CD4-positive, alpha-beta memory T cell (primary cell): ENCODE data around the gene SLC6A16. TPM values are rescaled to one million over a fixed set of nuclear protein-coding genes. Genes with fewer than 3 reads are reported as not detected.
"Not testable (repeated sequence)": the region's sequence is repeated elsewhere in the genome, so short reads cannot be mapped to it uniquely, and the experiment has no call there.

Source experiments
- CTCF ChIA-PET: fragments of 350-600 bp; sonication (Branson Sonifier 250); formaldehyde crosslinking; loops from one replicate; lab custom pipeline; 2021; ENCODE audit warnings: inconsistent platforms; ENCODE audit not compliant: partially characterized antibody; lab: Charles Lee
- POLR2A ChIA-PET: fragments of 350-600 bp; sonication (Branson Sonifier 250); formaldehyde crosslinking; loops from one replicate; lab custom pipeline; 2021; ENCODE audit not compliant: partially characterized antibody; lab: Charles Lee
- DNase-seq, 5 donors: peaks; one replicate each; pipeline versions ENCODE4 v3.0.0 to v3.0.0-alpha.2; 2020 to 2022; ENCODE audit warnings: mixed read lengths in 1 of 5
- H3K27ac ChIP-seq: one replicate; pipeline ENCODE4 v1.7.0; 2013; ENCODE audit warnings: low read depth, low read length
- H3K27me3 ChIP-seq: 2 replicates; pipeline ENCODE4 v1.7.0; 2013; ENCODE audit warnings: mild to moderate bottlenecking, low read length, moderate library complexity; ENCODE audit not compliant: insufficient read depth
- H3K36me3 ChIP-seq: 2 replicates; pipeline ENCODE4 v1.7.0; 2013; ENCODE audit warnings: mild to moderate bottlenecking, low read length, moderate library complexity; ENCODE audit not compliant: insufficient read depth
- H3K4me1 ChIP-seq: 2 replicates; pipeline ENCODE4 v1.7.0; 2013; ENCODE audit warnings: mild to moderate bottlenecking, low read length, moderate library complexity; ENCODE audit not compliant: insufficient read depth
- H3K4me3 ChIP-seq, 2 donors: one replicate each; pipeline ENCODE4 v1.7.0; 2013; ENCODE audit warnings: low read length in 2 of 2, mild to moderate bottlenecking in 1 of 2
- H3K9me3 ChIP-seq, 2 donors: one replicate each; pipeline ENCODE4 v1.7.0; 2013; ENCODE audit warnings: low read length in 2 of 2, control low read depth in 1 of 2; ENCODE audit not compliant: control insufficient read depth in 1 of 2
- H3K27ac Mint-ChIP-seq, 7 donors: one replicate each; pipeline ENCODE4 v1.8.0; 2020 to 2021; ENCODE audit warnings: mixed read lengths in 7 of 7, mild to moderate bottlenecking in 6 of 7, inconsistent platforms in 3 of 7, moderate library complexity in 3 of 7
- H3K27me3 Mint-ChIP-seq, 2 donors: one replicate each; pipeline ENCODE4 v1.8.0; 2020 to 2021; ENCODE audit warnings: mixed read lengths in 2 of 2
- H3K36me3 Mint-ChIP-seq, 2 donors: one replicate each; pipeline ENCODE4 v1.8.0; 2020 to 2021; ENCODE audit warnings: mixed read lengths in 2 of 2, inconsistent platforms in 1 of 2, mild to moderate bottlenecking in 1 of 2
- H3K4me1 Mint-ChIP-seq, 4 donors: one replicate each; pipeline ENCODE4 v1.8.0; 2020 to 2021; ENCODE audit warnings: mixed read lengths in 4 of 4, mild to moderate bottlenecking in 1 of 4
- H3K4me3 Mint-ChIP-seq, 8 donors: one replicate each; pipeline ENCODE4 v1.8.0; 2020 to 2021; ENCODE audit warnings: mixed read lengths in 8 of 8, mild to moderate bottlenecking in 7 of 8, moderate library complexity in 6 of 8, inconsistent platforms in 3 of 8
- H3K9me3 Mint-ChIP-seq, 8 donors: one replicate each; pipeline ENCODE4 v1.8.0; 2020 to 2021; ENCODE audit warnings: mixed read lengths in 8 of 8, mild to moderate bottlenecking in 5 of 8, inconsistent platforms in 3 of 8, moderate library complexity in 1 of 8
- intact Hi-C: fragments of 100-400 bp; cut with micrococcal nuclease; formaldehyde crosslinking; loops from one replicate; pipeline ENCODE4 v1.15.1; 2023
- polyA plus RNA-seq, 2 donors: library from polyadenylated mRNA; unstranded; fragments of 300-500 nt; fragmentation: Illumina TruSeq; gene quantifications; one replicate each; pipeline ENCODE4 v1.2.3, GENCODE V29; 2021
- total RNA-seq, 2 experiments: library from RNA; stranded (reverse); gene quantifications; one replicate each; pipeline ENCODE4 v1.2.3, GENCODE V29; 2021

SLC6A16 gene
- total and polyA plus RNA-seq, 4 experiments from 2014 or later = 1.1 to 5.1 (median 3.0) TPM

GRCh38 chr19:49272204-49272603 lies 52.8 kb downstream of the SLC6A16 start:
- Histone ChIP-seq H3K27me3 (no peaks in the 10 kb centered on the region), H3K4me3 (no peak overlapping the region), H3K4me1 (no peaks in the 10 kb centered on the region), H3K36me3 (no peaks in the 10 kb centered on the region), H3K27ac (no peak overlapping the region), H3K9me3 (no peaks in the 10 kb centered on the region)
- ChIA-PET POLR2A (no interaction called here), CTCF (no interaction called here)
- peaks cover 0 to 27% (median 8%) of the 10 kb centered on the region in 8 donors for H3K9me3 Mint-ChIP-seq
- peaks cover 3 to 11% of the 10 kb centered on the region in 2 donors for H3K27me3 Mint-ChIP-seq
- intact Hi-C loops = no loop called here
- H3K4me1 Mint-ChIP-seq = no peaks in the 10 kb centered on the region
- peaks cover 0 to 3% of the 10 kb centered on the region in 2 donors for H3K36me3 Mint-ChIP-seq
- no peak overlapping the region for H3K4me3 Mint-ChIP-seq
- DNase-seq = no peak
- no peak overlapping the region for H3K27ac Mint-ChIP-seq

- POLR2A ChIA-PET = no interaction called here
- Mint-ChIP-seq H3K4me3 (no peak overlapping the region), H3K36me3 (peaks cover 0 to 3% of the 10 kb centered on the region in 2 donors), H3K27ac (no peak overlapping the region), H3K9me3 (peaks cover 0 to 37% (median 14%) of the 10 kb centered on the region in 8 donors), H3K4me1 (no peaks in the 10 kb centered on the region), H3K27me3 (peaks cover 3 to 11% of the 10 kb centered on the region in 2 donors)
- H3K4me3 ChIP-seq = no peak overlapping the region
- H3K9me3 ChIP-seq = no peaks in the 10 kb centered on the region
- H3K27ac ChIP-seq = no peak overlapping the region
- H3K27me3 ChIP-seq = no peaks in the 10 kb centered on the region
- CTCF ChIA-PET = no interaction called here
- no peaks in the 10 kb centered on the region for H3K4me1 ChIP-seq
- no peaks in the 10 kb centered on the region for H3K36me3 ChIP-seq
- no peak for DNase-seq
- intact Hi-C loops = no loop called here
Observed at GRCh38 chr19:49271080-49271753, 53.8 kb downstream of the SLC6A16 start.

- H3K27me3 ChIP-seq, H3K9me3 ChIP-seq, H3K4me1 Mint-ChIP-seq, H3K4me3 ChIP-seq, H3K27ac ChIP-seq, H3K27me3 Mint-ChIP-seq, H3K4me1 ChIP-seq, H3K27ac Mint-ChIP-seq, H3K4me3 Mint-ChIP-seq, POLR2A ChIA-PET, H3K36me3 ChIP-seq, H3K36me3 Mint-ChIP-seq: not testable (repeated sequence)
- intact Hi-C loops = loop anchor here (1.0 to 2.0 kb wide), 3 partner anchors 62 to 208 kb away; partner anchors contain the start of gene FLT3LG
- DNase-seq = peak in 3 of 5 donors; percentile 22 to 31 (median 29)
- CTCF ChIA-PET = interaction anchor here (0.6 kb wide), 1 partner anchor 280 kb away, joined by 3 read pairs; no protein-coding TSS in a partner anchor
- H3K9me3 Mint-ChIP-seq = peaks cover 2 to 55% (median 23%) of the 10 kb centered on the region in 8 donors
Observed at GRCh38 chr19:49266409-49266808, 58.6 kb downstream of the SLC6A16 start.

- intact Hi-C loops = no loop called here
- POLR2A ChIA-PET = interaction anchor here (0.6 kb wide), 1 partner anchor 37 kb away, joined by 3 read pairs; no protein-coding TSS in a partner anchor
Observed at GRCh38 chr19:49264258-49264657, 60.7 kb downstream of the SLC6A16 start.

GRCh38 chr19:49261602-49262001 lies 63.4 kb downstream of the SLC6A16 start:
- intact Hi-C loops = no loop called here
- CTCF ChIA-PET = interaction anchor here (1.3 kb wide), 1 partner anchor 67 kb away, joined by 4 read pairs; no protein-coding TSS in a partner anchor

More at GRCh38 chr19:49264258-49264657, 60.7 kb downstream of the SLC6A16 start:
- Histone ChIP-seq H3K9me3 (no peaks in the 10 kb centered on the region), H3K27me3 (no peaks in the 10 kb centered on the region), H3K36me3 (no peaks in the 10 kb centered on the region), H3K4me1 (no peaks in the 10 kb centered on the region), H3K27ac (no peak overlapping the region), H3K4me3 (no peak overlapping the region)
- Mint-ChIP-seq H3K27me3 (peaks cover 8 to 12% of the 10 kb centered on the region in 2 donors), H3K4me3 (no peak overlapping the region), H3K27ac (no peak overlapping the region), H3K4me1 (no peaks in the 10 kb centered on the region), H3K36me3 (peaks cover 2 to 7% of the 10 kb centered on the region in 2 donors), H3K9me3 (peaks cover 2 to 57% (median 30%) of the 10 kb centered on the region in 8 donors)
- DNase-seq = no peak
- CTCF ChIA-PET = interaction anchor here (0.7 to 1.3 kb wide), 2 partner anchors 63 to 67 kb away, joined by 3 to 4 read pairs; no protein-coding TSS in a partner anchor

GRCh38 chr19:49256691-49257090 lies 68.3 kb downstream of the SLC6A16 start:
- no peak overlapping the region for H3K27ac Mint-ChIP-seq

More at GRCh38 chr19:49261602-49262001, 63.4 kb downstream of the SLC6A16 start:
- Mint-ChIP-seq H3K27ac (no peak overlapping the region), H3K9me3 (peaks cover 5 to 56% (median 40%) of the 10 kb centered on the region in 8 donors), H3K27me3 (peaks cover 13 to 18% of the 10 kb centered on the region in 2 donors), H3K36me3 (peaks cover 2 to 10% of the 10 kb centered on the region in 2 donors), H3K4me1 (no peaks in the 10 kb centered on the region), H3K4me3 (no peak overlapping the region)
- Histone ChIP-seq H3K36me3 (no peaks in the 10 kb centered on the region), H3K4me1 (no peaks in the 10 kb centered on the region), H3K9me3 (peaks cover 0 to 8% of the 10 kb centered on the region in 2 donors), H3K27me3 (no peaks in the 10 kb centered on the region), H3K4me3 (no peak overlapping the region), H3K27ac (no peak overlapping the region)
- DNase-seq = no peak
- POLR2A ChIA-PET = no interaction called here

GRCh38 chr19:49255674-49256073 lies 69.3 kb downstream of the SLC6A16 start:
- Mint-ChIP-seq H3K4me3 (no peak overlapping the region), H3K4me1 (no peaks in the 10 kb centered on the region), H3K36me3 (peaks cover 2 to 6% of the 10 kb centered on the region in 2 donors), H3K9me3 (peaks cover 3 to 37% (median 26%) of the 10 kb centered on the region in 8 donors), H3K27ac (no peak overlapping the region), H3K27me3 (peaks cover 27 to 31% of the 10 kb centered on the region in 2 donors)
- no peaks in the 10 kb centered on the region for H3K4me1 ChIP-seq
- CTCF ChIA-PET = no interaction called here
- no peak for DNase-seq
- peaks cover 7% of the 10 kb centered on the region for H3K27me3 ChIP-seq
- H3K4me3 ChIP-seq = no peak overlapping the region
- peaks cover 0 to 8% of the 10 kb centered on the region in 2 donors for H3K9me3 ChIP-seq
- POLR2A ChIA-PET = no interaction called here
- intact Hi-C loops = no loop called here
- no peak overlapping the region for H3K27ac ChIP-seq
- H3K36me3 ChIP-seq = no peaks in the 10 kb centered on the region

More at GRCh38 chr19:49256691-49257090, 68.3 kb downstream of the SLC6A16 start:
- Histone ChIP-seq H3K27me3 (peaks cover 5% of the 10 kb centered on the region), H3K4me3 (no peak overlapping the region), H3K27ac (no peak overlapping the region), H3K9me3 (peaks cover 0 to 8% of the 10 kb centered on the region in 2 donors), H3K4me1 (no peaks in the 10 kb centered on the region), H3K36me3 (no peaks in the 10 kb centered on the region)
- Mint-ChIP-seq H3K36me3 (peaks cover 2 to 7% of the 10 kb centered on the region in 2 donors), H3K4me1 (no peaks in the 10 kb centered on the region), H3K9me3 (peaks cover 3 to 40% (median 30%) of the 10 kb centered on the region in 8 donors), H3K27me3 (peaks cover 27 to 29% of the 10 kb centered on the region in 2 donors), H3K4me3 (no peak overlapping the region)
- POLR2A ChIA-PET = no interaction called here
- DNase-seq = no peak
- intact Hi-C loops = no loop called here
- CTCF ChIA-PET = no interaction called here
